ENCODE data around the gene QSOX2.

QSOX2 gene

GRCh38 chr9:136189394-136190236 is 56.0 kb downstream of the QSOX2 start:
- Histone ChIP-seq H3K27ac (ENCODE audit: insufficient read depth, low read depth, low read length, poor library complexity, severe bottlenecking) (no peak overlapping the region), H3K4me3 (ENCODE audit: insufficient read depth, low read depth, low read length) (no peak overlapping the region), H3K36me3 (ENCODE audit: control insufficient read depth, insufficient read depth, low read length) (no peaks in the 10 kb centered on the region), H3K27me3 (ENCODE audit: control insufficient read depth, insufficient read depth, low read length, poor library complexity, severe bottlenecking) (peaks cover 45% of the 10 kb centered on the region), H3K9me3 (ENCODE audit: control insufficient read depth, low read length) (no peaks in the 10 kb centered on the region), H3K4me1 (ENCODE audit: control insufficient read depth, insufficient read depth, low read length) (peaks cover 20% of the 10 kb centered on the region)
- WGBS, 2 experiments, result 70 to 71% methylated on average over 28 of the region's 28 CpGs

GRCh38 chr9:136187683-136188586 is 57.7 kb downstream of the QSOX2 start:
- Histone ChIP-seq H3K4me3 (ENCODE audit: insufficient read depth, low read depth, low read length) (no peak overlapping the region), H3K9me3 (ENCODE audit: control insufficient read depth, low read length) (no peaks in the 10 kb centered on the region), H3K27ac (ENCODE audit: insufficient read depth, low read depth, low read length, poor library complexity, severe bottlenecking) (no peak overlapping the region), H3K36me3 (ENCODE audit: control insufficient read depth, insufficient read depth, low read length) (no peaks in the 10 kb centered on the region), H3K4me1 (ENCODE audit: control insufficient read depth, insufficient read depth, low read length) (peaks cover 22% of the 10 kb centered on the region), H3K27me3 (ENCODE audit: control insufficient read depth, insufficient read depth, low read length, poor library complexity, severe bottlenecking) (peaks cover 28% of the 10 kb centered on the region)
- WGBS, 2 experiments, result 82 to 84% methylated on average over 25 of the region's 25 CpGs

GRCh38 chr9:136187197-136187596 is 58.4 kb downstream of the QSOX2 start:
- no peak overlapping the region for H3K27ac ChIP-seq (ENCODE audit: insufficient read depth, low read depth, low read length, poor library complexity, severe bottlenecking)
- no peaks in the 10 kb centered on the region for H3K9me3 ChIP-seq (ENCODE audit: control insufficient read depth, low read length)
- no peak overlapping the region for H3K4me3 ChIP-seq (ENCODE audit: insufficient read depth, low read depth, low read length)
- peaks cover 22% of the 10 kb centered on the region for H3K4me1 ChIP-seq (ENCODE audit: control insufficient read depth, insufficient read depth, low read length)
- 93 to 94% methylated on average over 18 of the region's 18 CpGs for WGBS, 2 experiments
- peaks cover 21% of the 10 kb centered on the region for H3K27me3 ChIP-seq (ENCODE audit: control insufficient read depth, insufficient read depth, low read length, poor library complexity, severe bottlenecking)
- no peaks in the 10 kb centered on the region for H3K36me3 ChIP-seq (ENCODE audit: control insufficient read depth, insufficient read depth, low read length)

GRCh38 chr9:136186386-136186785 is 59.2 kb downstream of the QSOX2 start:
- Histone ChIP-seq H3K27ac (ENCODE audit: insufficient read depth, low read depth, low read length, poor library complexity, severe bottlenecking) (no peak overlapping the region), H3K4me3 (ENCODE audit: insufficient read depth, low read depth, low read length) (no peak overlapping the region), H3K9me3 (ENCODE audit: control insufficient read depth, low read length) (no peaks in the 10 kb centered on the region), H3K4me1 (ENCODE audit: control insufficient read depth, insufficient read depth, low read length) (peaks cover 22% of the 10 kb centered on the region), H3K27me3 (ENCODE audit: control insufficient read depth, insufficient read depth, low read length, poor library complexity, severe bottlenecking) (peaks cover 13% of the 10 kb centered on the region), H3K36me3 (ENCODE audit: control insufficient read depth, insufficient read depth, low read length) (no peaks in the 10 kb centered on the region)
- 91 to 93% methylated on average over 14 of the region's 14 CpGs for WGBS, 2 experiments

GRCh38 chr9:136185596-136186366 is 59.8 kb downstream of the QSOX2 start:
- peaks cover 22% of the 10 kb centered on the region for H3K4me1 ChIP-seq (ENCODE audit: control insufficient read depth, insufficient read depth, low read length)
- no peak overlapping the region for H3K27ac ChIP-seq (ENCODE audit: insufficient read depth, low read depth, low read length, poor library complexity, severe bottlenecking)
- 83 to 85% methylated on average over 31 to 32 of the region's 32 CpGs for WGBS, 2 experiments
- H3K36me3 ChIP-seq (ENCODE audit: control insufficient read depth, insufficient read depth, low read length), result no peaks in the 10 kb centered on the region
- no peak overlapping the region for H3K4me3 ChIP-seq (ENCODE audit: insufficient read depth, low read depth, low read length)
- H3K27me3 ChIP-seq (ENCODE audit: control insufficient read depth, insufficient read depth, low read length, poor library complexity, severe bottlenecking), result peaks cover 6% of the 10 kb centered on the region
- H3K9me3 ChIP-seq (ENCODE audit: control insufficient read depth, low read length), result no peaks in the 10 kb centered on the region

GRCh38 chr9:136185066-136185465 is 60.5 kb downstream of the QSOX2 start:
- Histone ChIP-seq H3K4me3 (ENCODE audit: insufficient read depth, low read depth, low read length) (no peak overlapping the region), H3K9me3 (ENCODE audit: control insufficient read depth, low read length) (no peaks in the 10 kb centered on the region), H3K4me1 (ENCODE audit: control insufficient read depth, insufficient read depth, low read length) (peaks cover 22% of the 10 kb centered on the region), H3K27me3 (ENCODE audit: control insufficient read depth, insufficient read depth, low read length, poor library complexity, severe bottlenecking) (no peaks in the 10 kb centered on the region), H3K27ac (ENCODE audit: insufficient read depth, low read depth, low read length, poor library complexity, severe bottlenecking) (peak overlapping the region; percentile 36), H3K36me3 (ENCODE audit: control insufficient read depth, insufficient read depth, low read length) (no peaks in the 10 kb centered on the region)
- 69% methylated on average over 17 to 19 of the region's 19 CpGs for WGBS, 2 experiments

GRCh38 chr9:136182850-136183422 is 62.7 kb downstream of the QSOX2 start:
- peaks cover 31% of the 10 kb centered on the region for H3K4me1 ChIP-seq (ENCODE audit: control insufficient read depth, insufficient read depth, low read length)
- H3K36me3 ChIP-seq (ENCODE audit: control insufficient read depth, insufficient read depth, low read length), result no peaks in the 10 kb centered on the region
- H3K4me3 ChIP-seq (ENCODE audit: insufficient read depth, low read depth, low read length), result no peak overlapping the region
- H3K27me3 ChIP-seq (ENCODE audit: control insufficient read depth, insufficient read depth, low read length, poor library complexity, severe bottlenecking), result no peaks in the 10 kb centered on the region
- H3K27ac ChIP-seq (ENCODE audit: insufficient read depth, low read depth, low read length, poor library complexity, severe bottlenecking), result no peak overlapping the region
- 92% methylated on average over 18 of the region's 18 CpGs for WGBS, 2 experiments
- H3K9me3 ChIP-seq (ENCODE audit: control insufficient read depth, low read length), result no peaks in the 10 kb centered on the region

- H3K27ac ChIP-seq (ENCODE audit: insufficient read depth, low read depth, low read length, poor library complexity, severe bottlenecking), result no peak overlapping the region
- no peaks in the 10 kb centered on the region for H3K27me3 ChIP-seq (ENCODE audit: control insufficient read depth, insufficient read depth, low read length, poor library complexity, severe bottlenecking)
- peaks cover 31% of the 10 kb centered on the region for H3K4me1 ChIP-seq (ENCODE audit: control insufficient read depth, insufficient read depth, low read length)
- no peaks in the 10 kb centered on the region for H3K36me3 ChIP-seq (ENCODE audit: control insufficient read depth, insufficient read depth, low read length)
- no peaks in the 10 kb centered on the region for H3K9me3 ChIP-seq (ENCODE audit: control insufficient read depth, low read length)
- no peak overlapping the region for H3K4me3 ChIP-seq (ENCODE audit: insufficient read depth, low read depth, low read length)
- 95 to 96% methylated on average over 14 of the region's 14 CpGs for WGBS, 2 experiments
Measured at GRCh38 chr9:136182420-136182787, 63.2 kb downstream of the QSOX2 start.

- 87 to 88% methylated on average over 8 of the region's 8 CpGs for WGBS, 2 experiments
- H3K27me3 ChIP-seq (ENCODE audit: control insufficient read depth, insufficient read depth, low read length, poor library complexity, severe bottlenecking), result no peaks in the 10 kb centered on the region
- no peak overlapping the region for H3K4me3 ChIP-seq (ENCODE audit: insufficient read depth, low read depth, low read length)
- H3K9me3 ChIP-seq (ENCODE audit: control insufficient read depth, low read length), result no peaks in the 10 kb centered on the region
- peaks cover 33% of the 10 kb centered on the region for H3K4me1 ChIP-seq (ENCODE audit: control insufficient read depth, insufficient read depth, low read length)
- no peak overlapping the region for H3K27ac ChIP-seq (ENCODE audit: insufficient read depth, low read depth, low read length, poor library complexity, severe bottlenecking)
- no peaks in the 10 kb centered on the region for H3K36me3 ChIP-seq (ENCODE audit: control insufficient read depth, insufficient read depth, low read length)
Measured at GRCh38 chr9:136181784-136182419, 63.7 kb downstream of the QSOX2 start.

Measured in ectodermal cell (in vitro differentiated cells).